ENCODE measurements around the gene FGF5.

- no peak for TF ChIP-seq CTCF (IDR thresholded peaks at IDR 0.05)
- TF ChIP-seq POLR2A (IDR thresholded peaks at IDR 0.05) = no peak
Measured at GRCh38 chr4:80253510-80253909, 13.0 kb upstream of the FGF5 start.
